Heart right ventricle (tissue), 16 donors: ENCODE results near the gene COL23A1. TPM values are rescaled to one million over a fixed set of nuclear protein-coding genes. Genes with fewer than 3 reads are reported as not detected.

ENCODE experiments used
- ATAC-seq, 8 donors: fragments of 200-7000 bp; cut with Tn5 transposase; one replicate each; pipeline ENCODE4 v1.9.1; 2020; ENCODE audit warnings: mild to moderate bottlenecking in 8 of 8, moderate library complexity in 8 of 8, moderate number of reproducible peaks in 1 of 8
- DNase-seq, 2 donors: peaks; one replicate each; pipeline ENCODE4 v3.0.0-alpha.2; 2020
- H3K27ac ChIP-seq, 10 donors: fragments of 200-600 bp; sonication (generic) in 2 of 10; one replicate each; pipeline versions ENCODE4 v1.5.0 to v1.8.0; 2020 to 2022; ENCODE audit warnings: mild to moderate bottlenecking in 3 of 10
- H3K27me3 ChIP-seq, 7 donors: fragments of 200-600 bp; one replicate each; pipeline ENCODE4 v1.8.0; 2021 to 2022; ENCODE audit warnings: mild to moderate bottlenecking in 2 of 7
- H3K36me3 ChIP-seq, 9 donors: fragments of 200-600 bp; sonication (generic) in 1 of 9; one replicate each; pipeline versions ENCODE4 v1.5.0 to v1.8.0; 2020 to 2022; ENCODE audit warnings: mild to moderate bottlenecking in 2 of 9
- H3K4me1 ChIP-seq, 9 donors: fragments of 200-600 bp; sonication (generic) in 1 of 9; one replicate each; pipeline versions ENCODE4 v1.5.0 to v1.8.0; 2020 to 2022; ENCODE audit warnings: mild to moderate bottlenecking in 4 of 9
- H3K4me3 ChIP-seq, 10 donors: fragments of 200-600 bp; sonication (generic) in 2 of 10; one replicate each; pipeline versions ENCODE4 v1.5.0 to v1.8.0; 2020 to 2022; ENCODE audit warnings: mild to moderate bottlenecking in 7 of 10, moderate library complexity in 2 of 10
- H3K9me3 ChIP-seq, 11 donors: fragments of 200-600 bp in 10 of 11; sonication (generic) in 2 of 11; one replicate each; pipeline versions ENCODE4 v1.5.0 to v1.8.0; 2013 to 2022; ENCODE audit warnings: mild to moderate bottlenecking in 2 of 11, control low read depth in 1 of 11, moderate library complexity in 1 of 11
- WGBS, 2 donors: extraction: QIAGEN DNeasy Blood & Tissue Kit; methylation state at CpG; one replicate each; pipeline ENCODE4 v1.1.7; 2013; ENCODE audit warnings: inconsistent platforms in 1 of 2; 5-methylcytosine and 5-hydroxymethylcytosine counted together
- intact Hi-C, 10 donors: fragments of 100-400 bp; cut with DNase I; formaldehyde crosslinking; loops; one replicate each; pipeline versions ENCODE4 v1.11.1 to v1.14.2; 2022
- polyA plus RNA-seq, 2 donors: library from polyadenylated mRNA; stranded (reverse); fragments of 200-250 nt; gene quantifications; one replicate each; pipeline ENCODE4 v1.2.3, GENCODE V29; 2013
- total RNA-seq, 10 donors: library from RNA; stranded (reverse); fragmentation: NEBNext Ultra II Directional in 3 of 10; extraction: Animal tissue kit (Norgen Biotek cat#: 25700) in 3 of 10; gene quantifications; one replicate each; pipeline versions ENCODE4 v1.2.1 to v1.2.4, GENCODE V29; 2021 to 2023
- TF ChIP-seq, protein P1 (sequence below), 9 donors: fragments of 200-600 bp; sonication (generic) in 2 of 9; IDR thresholded peaks; one replicate each; pipeline versions ENCODE4 v1.5.0 to v1.8.0; 2021 to 2022; ENCODE audit warnings: antibody characterized with exemption in 9 of 9, mild to moderate bottlenecking in 5 of 9, moderate library complexity in 1 of 9
- donor health status: Arrhythmogenic right ventricular cardiomyopathy.
- donor health status: ischemic (EF 13 %, LVEDD 7.1; RV severe dilation, severe dysfunction).
- donor health status: healthy with polysubstance abuse.
- donor health status: DM: no; HTN: yes; CAD: no.
- donor health status: DM: no; HTN: no; CAD: no.
- donor health status: ischemic (EF 25% LVEDD 6.9; RV normal size, moderate dysfunction).
- donor health status: ischemic (EF 25% LVEDD 5.7; RV mildly dilated, moderate dysfunction).
- donor health status: healthy.
- donor health status: DM: yes; HTN: yes; CAD: no.
- donor health status: Ischemic cardiomyopathy.
- donor health status: ischemic (EF 35%, LVEDD 5.7; RV mildly dilated, moderate dysfunction).
- donor health status: nonischemic (EF 11% LVEDD 7.7; RV severe dilation, severe dysfunction).
- donor health status: DM: yes; HTN: yes; CAD: no.
- donor health status: PGD.
- donor health status: ischemic (EF 29% LVEDD 5.4; RV normal size, mild dysfunction).
- donor health status: nonischemic (EF 23%, LVEDD 6.1; RV moderate dilation, normal function).

Gene COL23A1
- total and polyA plus RNA-seq, 12 donors, result 8.9 to 29.0 (median 16.2) TPM

- H3K4me1 ChIP-seq, result peaks cover 0 to 10% (median 3%) of the 10 kb centered on the region in 9 donors
- ATAC-seq (no peak), DNase-seq (no peak)
- no peak overlapping the region for H3K4me3 ChIP-seq
- H3K27me3 ChIP-seq, result no peaks in the 10 kb centered on the region
- intact Hi-C loops, result no loop called here
- H3K27ac ChIP-seq, result no peak overlapping the region
- 62 to 64% methylated on average over 21 of the region's 21 CpGs for WGBS, 2 donors
- H3K36me3 ChIP-seq, result no peaks in the 10 kb centered on the region
- H3K9me3 ChIP-seq, result no peaks in the 10 kb centered on the region
- TF ChIP-seq, protein P1, sequence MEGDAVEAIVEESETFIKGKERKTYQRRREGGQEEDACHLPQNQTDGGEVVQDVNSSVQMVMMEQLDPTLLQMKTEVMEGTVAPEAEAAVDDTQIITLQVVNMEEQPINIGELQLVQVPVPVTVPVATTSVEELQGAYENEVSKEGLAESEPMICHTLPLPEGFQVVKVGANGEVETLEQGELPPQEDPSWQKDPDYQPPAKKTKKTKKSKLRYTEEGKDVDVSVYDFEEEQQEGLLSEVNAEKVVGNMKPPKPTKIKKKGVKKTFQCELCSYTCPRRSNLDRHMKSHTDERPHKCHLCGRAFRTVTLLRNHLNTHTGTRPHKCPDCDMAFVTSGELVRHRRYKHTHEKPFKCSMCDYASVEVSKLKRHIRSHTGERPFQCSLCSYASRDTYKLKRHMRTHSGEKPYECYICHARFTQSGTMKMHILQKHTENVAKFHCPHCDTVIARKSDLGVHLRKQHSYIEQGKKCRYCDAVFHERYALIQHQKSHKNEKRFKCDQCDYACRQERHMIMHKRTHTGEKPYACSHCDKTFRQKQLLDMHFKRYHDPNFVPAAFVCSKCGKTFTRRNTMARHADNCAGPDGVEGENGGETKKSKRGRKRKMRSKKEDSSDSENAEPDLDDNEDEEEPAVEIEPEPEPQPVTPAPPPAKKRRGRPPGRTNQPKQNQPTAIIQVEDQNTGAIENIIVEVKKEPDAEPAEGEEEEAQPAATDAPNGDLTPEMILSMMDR (IDR thresholded peaks at IDR 0.05), result no peak
Measured at GRCh38 chr5:178366998-178367735, 223.0 kb downstream of the COL23A1 start.

DNA sequence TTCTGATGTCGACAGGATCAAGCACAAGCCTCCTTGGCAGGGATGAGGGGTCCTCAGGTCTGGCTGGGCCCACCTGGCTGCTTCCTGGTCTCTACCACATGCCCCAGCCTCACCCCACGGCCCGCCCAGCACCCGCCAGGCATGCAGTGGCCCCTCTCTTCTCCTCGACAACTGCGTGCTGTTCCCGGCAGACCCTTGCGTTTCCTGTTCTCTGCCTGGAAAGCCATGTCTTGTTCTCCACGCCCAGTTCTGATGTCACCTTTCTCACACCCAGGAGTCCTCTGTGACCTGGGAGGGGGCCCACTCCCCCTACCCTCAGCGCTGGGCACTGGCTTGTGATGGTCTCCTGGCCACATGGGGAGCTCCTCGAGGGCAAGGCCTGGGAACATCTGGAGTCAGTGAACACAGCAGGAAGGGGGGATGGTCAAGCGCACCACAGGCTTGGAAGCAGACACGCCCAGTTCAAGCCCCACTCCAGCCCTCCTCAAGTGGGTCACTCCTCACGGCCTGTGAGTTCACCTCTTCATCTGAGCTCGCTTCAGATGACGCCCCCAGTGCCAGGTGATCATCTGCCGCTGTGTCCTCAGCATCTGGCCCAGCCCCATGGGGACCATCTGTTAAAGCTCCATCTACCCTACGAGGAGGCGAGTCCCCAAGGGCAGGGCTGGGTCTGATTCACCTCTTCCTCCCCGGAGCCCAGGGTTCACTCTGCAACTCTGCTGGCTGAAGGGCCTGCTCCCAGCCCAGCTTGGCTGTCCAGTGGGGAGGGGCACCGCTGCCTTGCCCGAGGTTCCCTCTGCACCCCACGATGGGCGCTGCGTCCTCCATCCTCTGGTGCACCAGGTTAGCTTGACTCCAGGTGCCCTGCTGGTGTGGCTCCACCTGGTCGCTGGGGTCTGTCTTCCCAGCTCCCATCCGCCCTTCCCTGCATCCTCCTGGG, 224.4 kb downstream of the COL23A1 start:
- no peaks in the 10 kb centered on the region for H3K9me3 ChIP-seq
- H3K4me1 ChIP-seq, result peaks cover 0 to 3% (median 0%) of the 10 kb centered on the region in 9 donors
- TF ChIP-seq, protein P1 (IDR thresholded peaks at IDR 0.05), result no peak
- no peak overlapping the region for H3K4me3 ChIP-seq
- 90 to 91% methylated on average over 27 of the region's 27 CpGs for WGBS, 2 donors
- DNase-seq, result no peak
- no peak overlapping the region for H3K27ac ChIP-seq
- no peak for ATAC-seq
- intact Hi-C loops, result no loop called here
- H3K36me3 ChIP-seq, result no peaks in the 10 kb centered on the region
- H3K27me3 ChIP-seq, result no peaks in the 10 kb centered on the region

DNA sequence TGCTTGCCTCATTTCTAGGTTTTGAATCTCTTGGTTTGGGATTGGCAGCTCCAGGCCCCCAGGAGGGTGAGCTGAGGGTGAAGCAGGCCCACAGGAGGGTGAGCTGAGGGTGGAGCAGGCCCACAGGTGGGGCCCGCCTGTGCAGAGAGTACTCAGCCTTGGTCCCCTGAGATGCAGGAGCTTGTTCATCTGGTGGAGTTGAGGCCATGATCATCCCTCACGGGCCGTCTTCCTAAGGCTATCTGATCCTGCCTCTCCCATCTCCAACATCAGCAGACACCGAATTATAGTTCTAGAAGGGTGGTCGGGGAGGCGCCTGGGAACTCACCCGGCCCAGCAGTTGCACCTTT, 225.9 kb downstream of the COL23A1 start:
- H3K27ac ChIP-seq, result no peak overlapping the region
- H3K4me1 ChIP-seq, result peaks cover 0 to 3% (median 0%) of the 10 kb centered on the region in 9 donors
- TF ChIP-seq, protein P1 (IDR thresholded peaks at IDR 0.05), result no peak
- DNase-seq, result no peak
- no peaks in the 10 kb centered on the region for H3K27me3 ChIP-seq
- no peak overlapping the region for H3K4me3 ChIP-seq
- no peak for ATAC-seq
- H3K36me3 ChIP-seq, result no peaks in the 10 kb centered on the region
- H3K9me3 ChIP-seq, result no peaks in the 10 kb centered on the region
- intact Hi-C loops, result no loop called here
- 84 to 87% methylated on average over 7 of the region's 7 CpGs for WGBS, 2 donors

DNA sequence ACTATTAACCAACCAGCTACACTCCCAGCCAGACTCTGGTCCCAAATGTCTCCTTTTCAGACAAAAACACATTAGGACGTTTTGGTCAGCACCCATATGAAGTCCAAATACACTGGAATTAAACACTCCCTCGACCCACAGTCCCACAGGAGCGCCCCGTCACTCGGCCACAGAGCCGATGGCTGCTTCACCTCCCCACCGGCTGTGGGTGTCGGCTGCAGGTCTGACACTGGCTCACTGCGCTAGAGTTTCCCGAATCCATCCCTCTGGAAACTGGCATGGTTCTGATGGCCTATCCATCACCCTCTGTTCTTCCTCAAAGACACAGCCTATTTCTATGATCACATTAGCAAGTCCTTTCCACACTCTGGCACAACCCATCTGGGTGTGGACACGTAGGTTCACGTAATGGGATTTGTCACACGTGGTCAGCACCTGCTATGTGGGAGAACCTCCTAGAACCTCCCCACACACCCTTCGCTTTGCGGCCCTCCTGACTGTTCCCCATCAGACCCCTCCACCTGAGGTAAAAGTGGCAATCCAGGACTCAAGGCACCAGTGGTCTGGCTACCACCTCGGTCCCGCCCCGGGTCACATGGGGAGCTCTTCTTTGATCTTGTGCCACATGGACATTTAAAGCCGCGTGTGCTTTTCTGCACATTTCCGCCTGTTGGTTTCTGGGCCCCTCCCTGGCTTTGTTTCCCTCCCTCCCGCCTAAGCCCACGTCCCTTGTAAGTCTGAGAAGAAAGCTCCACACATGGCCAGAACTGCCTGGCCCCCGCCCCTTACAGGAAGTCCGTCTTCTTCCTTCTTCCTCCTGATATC, 226.5 kb downstream of the COL23A1 start:
- no peak for DNase-seq
- Histone ChIP-seq H3K4me3 (no peak overlapping the region), H3K27ac (no peak overlapping the region), H3K4me1 (peaks cover 0 to 3% (median 0%) of the 10 kb centered on the region in 9 donors), H3K36me3 (no peaks in the 10 kb centered on the region), H3K27me3 (no peaks in the 10 kb centered on the region), H3K9me3 (no peaks in the 10 kb centered on the region)
- intact Hi-C loops, result no loop called here
- whole genome bisulfite sequencing, 2 donors, result 78% methylated on average over 25 of the region's 25 CpGs
- TF ChIP-seq, protein P1 (IDR thresholded peaks at IDR 0.05), result no peak
- peak in 4 of 8 donors; percentile 26 to 48 (median 36) for ATAC-seq
